Activated T-cell treated with anti-CD3 and anti-CD28 coated beads, Interleukin-2, amount 50 U/mL, for 72 hours (primary cell): ENCODE measurements around the gene NLN. TPM values are rescaled to one million over a fixed set of nuclear protein-coding genes. Genes with fewer than 3 reads are reported as not detected.

Experiments
- ATAC-seq, 2 donors: fragments of 150-1000 bp; cut with Tn5 transposase; replicated peaks in 1 of 2; 2 replicates each; pipeline ENCODE4 v1.10.0; 2021; ENCODE audit warnings: moderate library complexity in 2 of 2, mild to moderate bottlenecking in 1 of 2
- DNase-seq, 2 donors: peaks; one replicate each; pipeline ENCODE4 v3.0.0; 2021 to 2022; ENCODE audit warnings: mixed read lengths in 1 of 2
- H3K27ac Mint-ChIP-seq: one replicate; pipeline ENCODE4 v1.8.0; 2022; ENCODE audit warnings: mild to moderate bottlenecking, moderate library complexity, mixed read lengths
- H3K27me3 Mint-ChIP-seq: one replicate; pipeline ENCODE4 v1.8.0; 2022; ENCODE audit warnings: low read depth, mixed read lengths
- H3K36me3 Mint-ChIP-seq, 2 donors: one replicate each; pipeline ENCODE4 v1.8.0; 2022; ENCODE audit warnings: mixed read lengths in 2 of 2, mild to moderate bottlenecking in 1 of 2; ENCODE audit not compliant: insufficient read depth in 2 of 2
- H3K4me1 Mint-ChIP-seq: one replicate; pipeline ENCODE4 v1.8.0; 2022; ENCODE audit warnings: low read depth, mixed read lengths
- H3K4me3 Mint-ChIP-seq, 2 donors: one replicate each; pipeline ENCODE4 v1.8.0; 2022; ENCODE audit warnings: mild to moderate bottlenecking in 2 of 2, mixed read lengths in 2 of 2, moderate library complexity in 2 of 2
- H3K9me3 Mint-ChIP-seq, 2 donors: one replicate each; pipeline ENCODE4 v1.8.0; 2022; ENCODE audit warnings: mixed read lengths in 2 of 2
- total RNA-seq, 2 donors: library from RNA; stranded (reverse); gene quantifications; one replicate each; pipeline ENCODE4 v1.2.3, GENCODE V29; 2022

NLN gene
- total RNA-seq, 2 donors from 2014 or later: 7.3 to 17.0 TPM

- peaks cover 33% of the 10 kb centered on the region for H3K4me1 Mint-ChIP-seq
- no peak for ATAC-seq
- no peaks in the 10 kb centered on the region for H3K27me3 Mint-ChIP-seq
- H3K9me3 Mint-ChIP-seq: peaks cover 0 to 3% of the 10 kb centered on the region in 2 donors
- H3K27ac Mint-ChIP-seq: no peak overlapping the region
- H3K36me3 Mint-ChIP-seq: peaks cover 6 to 31% of the 10 kb centered on the region in 2 donors
- DNase-seq: no peak
- no peak overlapping the region for H3K4me3 Mint-ChIP-seq
These were observed 86.3 kb downstream of the NLN start for GRCh38 chr5:65808251-65808741.

- Mint-ChIP-seq H3K27me3 (no peaks in the 10 kb centered on the region), H3K9me3 (peaks cover 0 to 3% of the 10 kb centered on the region in 2 donors), H3K27ac (no peak overlapping the region), H3K4me1 (peaks cover 30% of the 10 kb centered on the region), H3K36me3 (peaks cover 4 to 28% of the 10 kb centered on the region in 2 donors), H3K4me3 (no peak overlapping the region)
- DNase-seq (no peak), ATAC-seq (no peak)
These were observed 86.8 kb downstream of the NLN start for GRCh38 chr5:65808818-65809217.

- ATAC-seq (no peak), DNase-seq (no peak)
- no peak overlapping the region for H3K4me3 Mint-ChIP-seq
- peaks cover 18% of the 10 kb centered on the region for H3K4me1 Mint-ChIP-seq
- H3K27ac Mint-ChIP-seq: no peak overlapping the region
- peaks cover 4 to 25% of the 10 kb centered on the region in 2 donors for H3K36me3 Mint-ChIP-seq
- peaks cover 0 to 3% of the 10 kb centered on the region in 2 donors for H3K9me3 Mint-ChIP-seq
- no peaks in the 10 kb centered on the region for H3K27me3 Mint-ChIP-seq
These were observed 88.0 kb downstream of the NLN start for GRCh38 chr5:65809817-65810531.

- no peaks in the 10 kb centered on the region for H3K9me3 Mint-ChIP-seq
- H3K36me3 Mint-ChIP-seq: peaks cover 0 to 26% of the 10 kb centered on the region in 2 donors
- no peaks in the 10 kb centered on the region for H3K27me3 Mint-ChIP-seq
- peaks cover 10% of the 10 kb centered on the region for H3K4me1 Mint-ChIP-seq
- H3K4me3 Mint-ChIP-seq: no peak overlapping the region
- ATAC-seq (no peak), DNase-seq (no peak)
- H3K27ac Mint-ChIP-seq: no peak overlapping the region
These were observed 89.0 kb downstream of the NLN start for GRCh38 chr5:65811004-65811403.

GRCh38 chr5:65811885-65812284 is 89.9 kb downstream of the NLN start:
- H3K4me3 Mint-ChIP-seq: no peak overlapping the region
- no peak for DNase-seq
- peaks cover 0 to 20% of the 10 kb centered on the region in 2 donors for H3K36me3 Mint-ChIP-seq
- ATAC-seq: no peak
- H3K9me3 Mint-ChIP-seq: no peaks in the 10 kb centered on the region
- no peak overlapping the region for H3K27ac Mint-ChIP-seq
- peaks cover 10% of the 10 kb centered on the region for H3K4me1 Mint-ChIP-seq
- H3K27me3 Mint-ChIP-seq: no peaks in the 10 kb centered on the region

GRCh38 chr5:65812648-65813047 is 90.6 kb downstream of the NLN start:
- Mint-ChIP-seq H3K36me3 (peaks cover 0 to 20% of the 10 kb centered on the region in 2 donors), H3K4me1 (peaks cover 10% of the 10 kb centered on the region), H3K27me3 (no peaks in the 10 kb centered on the region), H3K9me3 (no peaks in the 10 kb centered on the region), H3K27ac (no peak overlapping the region), H3K4me3 (no peak overlapping the region)
- no peak for DNase-seq
- ATAC-seq: no peak

GRCh38 chr5:65813174-65813573 is 91.2 kb downstream of the NLN start:
- ATAC-seq: no peak
- no peak overlapping the region for H3K4me3 Mint-ChIP-seq
- H3K27me3 Mint-ChIP-seq: no peaks in the 10 kb centered on the region
- no peaks in the 10 kb centered on the region for H3K9me3 Mint-ChIP-seq
- H3K4me1 Mint-ChIP-seq: peaks cover 10% of the 10 kb centered on the region
- H3K27ac Mint-ChIP-seq: no peak overlapping the region
- no peak for DNase-seq
- H3K36me3 Mint-ChIP-seq: peaks cover 0 to 20% of the 10 kb centered on the region in 2 donors

GRCh38 chr5:65815161-65815560 is 93.2 kb downstream of the NLN start:
- Mint-ChIP-seq H3K27ac (no peak overlapping the region), H3K4me1 (peaks cover 17% of the 10 kb centered on the region), H3K36me3 (peaks cover 0 to 16% of the 10 kb centered on the region in 2 donors), H3K27me3 (no peaks in the 10 kb centered on the region), H3K9me3 (no peaks in the 10 kb centered on the region), H3K4me3 (no peak overlapping the region)
- ATAC-seq (no peak), DNase-seq (no peak)

- no peaks in the 10 kb centered on the region for H3K9me3 Mint-ChIP-seq
- no peaks in the 10 kb centered on the region for H3K27me3 Mint-ChIP-seq
- peaks cover 17% of the 10 kb centered on the region for H3K4me1 Mint-ChIP-seq
- H3K4me3 Mint-ChIP-seq: no peak overlapping the region
- ATAC-seq (no peak), DNase-seq (no peak)
- no peak overlapping the region for H3K27ac Mint-ChIP-seq
- peaks cover 0 to 13% of the 10 kb centered on the region in 2 donors for H3K36me3 Mint-ChIP-seq
These were observed 94.7 kb downstream of the NLN start for GRCh38 chr5:65816729-65817128.

- H3K27ac Mint-ChIP-seq: no peak overlapping the region
- ATAC-seq: no peak
- H3K4me1 Mint-ChIP-seq: peaks cover 12% of the 10 kb centered on the region
- DNase-seq: no peak
- H3K27me3 Mint-ChIP-seq: no peaks in the 10 kb centered on the region
- no peak overlapping the region for H3K4me3 Mint-ChIP-seq
- H3K9me3 Mint-ChIP-seq: no peaks in the 10 kb centered on the region
- H3K36me3 Mint-ChIP-seq: peaks cover 0 to 10% of the 10 kb centered on the region in 2 donors
These were observed 95.9 kb downstream of the NLN start for GRCh38 chr5:65817931-65818330.

GRCh38 chr5:65818592-65818991 is 96.6 kb downstream of the NLN start:
- no peak for ATAC-seq
- Mint-ChIP-seq H3K36me3 (peaks cover 0 to 6% of the 10 kb centered on the region in 2 donors), H3K9me3 (no peaks in the 10 kb centered on the region), H3K4me3 (no peak overlapping the region), H3K4me1 (peaks cover 7% of the 10 kb centered on the region), H3K27ac (no peak overlapping the region), H3K27me3 (no peaks in the 10 kb centered on the region)
- no peak for DNase-seq

- no peak overlapping the region for H3K27ac Mint-ChIP-seq
- no peaks in the 10 kb centered on the region for H3K27me3 Mint-ChIP-seq
- H3K9me3 Mint-ChIP-seq: no peaks in the 10 kb centered on the region
- DNase-seq: no peak
- H3K4me1 Mint-ChIP-seq: peaks cover 7% of the 10 kb centered on the region
- no peak overlapping the region for H3K4me3 Mint-ChIP-seq
- H3K36me3 Mint-ChIP-seq: peaks cover 0 to 6% of the 10 kb centered on the region in 2 donors
- no peak for ATAC-seq
These were observed 97.4 kb downstream of the NLN start for GRCh38 chr5:65819215-65819904.

GRCh38 chr5:65819905-65820240 is 97.9 kb downstream of the NLN start:
- Mint-ChIP-seq H3K27ac (no peak overlapping the region), H3K4me1 (peaks cover 7% of the 10 kb centered on the region), H3K9me3 (no peaks in the 10 kb centered on the region), H3K4me3 (no peak overlapping the region), H3K36me3 (peaks cover 0 to 6% of the 10 kb centered on the region in 2 donors), H3K27me3 (no peaks in the 10 kb centered on the region)
- no peak for DNase-seq
- ATAC-seq: peak in 1 of 2 donors; percentile 60
